HCT116 (cell line): ENCODE data around the gene SLC35A1. TPM values are rescaled to one million over a fixed set of nuclear protein-coding genes. Genes with fewer than 3 reads are reported as not detected.

Experiments
- ATAC-seq: fragments of 200-7000 bp; cut with Tn5 transposase; 2 replicates; pipeline ENCODE4 v1.9.1; 2020; ENCODE audit warnings: mild to moderate bottlenecking, moderate library complexity
- BruUV-seq: library from RNA; stranded (reverse); fragments of 400-500 nt; replicated peaks from 2 replicates; lab custom pipeline; 2021; lab: Mats Ljungman, UMichigan
- CTCF ChIA-PET: fragments of 300-600 bp; sonication (Branson Sonifier 250); formaldehyde crosslinking; loops from one replicate; lab custom pipeline; 2021; ENCODE audit warnings: antibody characterized with exemption; lab: Charles Lee
- POLR2A ChIA-PET: fragments of 300-600, 350-600 bp; sonication (Branson Sonifier 250); formaldehyde crosslinking; loops from one replicate; lab custom pipeline; 2021; ENCODE audit warnings: antibody characterized with exemption; lab: Charles Lee
- RAD21 ChIA-PET, 2 experiments: fragments of 300-600 bp; sonication (Branson Sonifier 250); formaldehyde crosslinking; loops; one replicate each; lab custom pipeline; 2023; ENCODE audit warnings: low total read pairs in 2 of 2; ENCODE audit not compliant: uncharacterized antibody in 2 of 2, unreplicated experiment in 2 of 2, low non-redundant PET in 1 of 2; lab: Charles Lee
- DNase-seq: peaks from one replicate; pipeline ENCODE4 v3.0.0-alpha.2; 2010; ENCODE audit warnings: low read depth, low spot score
- H2AFZ ChIP-seq: fragments of 200-600 bp; shearing (Covaris generic), sonication (generic); 2 replicates; pipeline ENCODE4 v1.6.1; 2017; ENCODE audit warnings: low read depth, mixed run types, mixed read lengths, antibody characterized with exemption, low read length; ENCODE audit not compliant: poor library complexity, severe bottlenecking
- H3K27ac ChIP-seq: 2 replicates; pipeline ENCODE4 v1.5.1; 2012; ENCODE audit warnings: low read depth, low read length
- H3K27me3 ChIP-seq: fragments of 200-600 bp; sonication (generic); 2 replicates; pipeline ENCODE4 v1.6.1; 2016; ENCODE audit warnings: mixed run types, low read length, mixed read lengths; ENCODE audit not compliant: insufficient read depth
- H3K36me3 ChIP-seq, 2 experiments: fragments of 200-500 bp in 1 of 2; fragments of 200-600 bp in 1 of 2; sonication (Bioruptor generic) in 1 of 2; sonication (generic) in 1 of 2; 2 replicates each; pipeline versions ENCODE4 v1.5.1 to v1.6.1; 2014 to 2016; ENCODE audit warnings: low read length in 2 of 2, inconsistent platforms in 1 of 2, mixed read lengths in 1 of 2, mixed run types in 1 of 2; ENCODE audit not compliant: insufficient read depth in 2 of 2, control insufficient read depth in 1 of 2
- H3K4me1 ChIP-seq, 2 experiments: fragments of 200-600 bp in 1 of 2; sonication (generic) in 1 of 2; 2 replicates each; pipeline versions ENCODE4 v1.5.1 to v1.6.1; 2012 to 2017; ENCODE audit warnings: low read length in 2 of 2, inconsistent platforms in 1 of 2, mild to moderate bottlenecking in 1 of 2, mixed read lengths in 1 of 2, mixed run types in 1 of 2, moderate library complexity in 1 of 2; ENCODE audit not compliant: insufficient read depth in 2 of 2, control insufficient read depth in 1 of 2
- H3K4me2 ChIP-seq: fragments of 200-600 bp; sonication (generic); 2 replicates; pipeline ENCODE4 v1.6.1; 2017; ENCODE audit warnings: mixed run types, low read length, mixed read lengths
- H3K4me3 ChIP-seq, 2 experiments: fragments of 200-600 bp in 1 of 2; sonication (generic) in 1 of 2; replicated peaks in 1 of 2; 2 replicates each; pipeline ENCODE4 v1.5.1; 2011 to 2016; ENCODE audit warnings: low read length in 2 of 2, control low read depth in 1 of 2, low read depth in 1 of 2, mild to moderate bottlenecking in 1 of 2, mixed read lengths in 1 of 2, mixed run types in 1 of 2
- H3K79me2 ChIP-seq: fragments of 200-600 bp; sonication (generic); 2 replicates; pipeline ENCODE4 v1.6.1; 2017; ENCODE audit warnings: mild to moderate bottlenecking, mixed run types, low read length, moderate library complexity, mixed read lengths; ENCODE audit not compliant: insufficient read depth
- H3K9ac ChIP-seq: fragments of 200-600 bp; sonication (generic); 2 replicates; pipeline ENCODE4 v1.6.1; 2016; ENCODE audit warnings: low read length, mixed read lengths
- H3K9me2 ChIP-seq: fragments of 200-600 bp; sonication (generic), shearing (Covaris generic); 2 replicates; pipeline ENCODE4 v1.6.1; 2017; ENCODE audit warnings: mixed run types, mild to moderate bottlenecking, moderate library complexity; ENCODE audit not compliant: insufficient read depth
- H3K9me3 ChIP-seq, 2 experiments: fragments of 200-500 bp in 1 of 2; fragments of 200-600 bp in 1 of 2; sonication (Bioruptor generic) in 1 of 2; sonication (generic) in 1 of 2; 2 replicates each; pipeline ENCODE4 v1.6.1; 2014 to 2017; ENCODE audit warnings: low read length in 2 of 2, mixed read lengths in 2 of 2, inconsistent platforms in 1 of 2, low read depth in 1 of 2, mild to moderate bottlenecking in 1 of 2, mixed run types in 1 of 2, moderate library complexity in 1 of 2; ENCODE audit not compliant: control insufficient read depth in 1 of 2, insufficient read depth in 1 of 2
- H4K20me1 ChIP-seq: fragments of 200-600 bp; sonication (generic), shearing (Covaris generic); 2 replicates; pipeline ENCODE4 v1.6.1; 2017; ENCODE audit warnings: mixed run types, mild to moderate bottlenecking, moderate library complexity; ENCODE audit not compliant: insufficient read depth
- CBX3 ChIP-seq: IDR thresholded peaks from 2 replicates; pipeline ENCODE4 v1.6.1; 2012; ENCODE audit warnings: low read depth
- EZH2phosphoT487 ChIP-seq: fragments of 200-600 bp; IDR thresholded peaks from 2 replicates; pipeline ENCODE4 v1.6.1; 2018; ENCODE audit warnings: antibody characterized with exemption, borderline replicate concordance
- FOSL1 ChIP-seq: IDR thresholded peaks from 2 replicates; pipeline ENCODE4 v1.6.1; 2012; ENCODE audit warnings: low read depth
- JUND ChIP-seq: IDR thresholded peaks from 2 replicates; pipeline ENCODE4 v1.6.1; 2012
- MAX ChIP-seq: IDR thresholded peaks from 2 replicates; pipeline ENCODE4 v1.6.1; 2012
- POLR2A ChIP-seq: IDR thresholded peaks from 2 replicates; pipeline ENCODE4 v1.7.0; 2011; ENCODE audit warnings: borderline replicate concordance; ENCODE audit not compliant: insufficient read depth, insufficient read length; ENCODE audit errors: extremely low read depth
- POLR2AphosphoS5 ChIP-seq: IDR thresholded peaks from 2 replicates; pipeline ENCODE4 v1.6.1; 2011; ENCODE audit warnings: mild to moderate bottlenecking, low read depth, low read length, moderate library complexity
- RAD21 ChIP-seq: IDR thresholded peaks from 2 replicates; pipeline ENCODE4 v1.6.1; 2012; ENCODE audit warnings: low read depth, mild to moderate bottlenecking
- SP1 ChIP-seq: IDR thresholded peaks from 2 replicates; pipeline ENCODE4 v1.6.1; 2012; ENCODE audit warnings: low read depth
- SRF ChIP-seq: IDR thresholded peaks from 2 replicates; pipeline ENCODE4 v1.6.1; 2012; ENCODE audit warnings: low read depth
- TCF7L2 ChIP-seq: IDR thresholded peaks from 2 replicates; pipeline ENCODE4 v1.7.0; 2011; ENCODE audit warnings: borderline replicate concordance, inconsistent platforms; ENCODE audit not compliant: insufficient read depth, insufficient read length; ENCODE audit errors: extremely low read depth
- YY1 ChIP-seq: IDR thresholded peaks from 2 replicates; pipeline ENCODE4 v1.6.1; 2011; ENCODE audit warnings: low read length, low read depth, moderate library complexity, mild to moderate bottlenecking; ENCODE audit not compliant: insufficient replicate concordance; ENCODE audit errors: extremely low read depth
- ZBTB33 ChIP-seq: IDR thresholded peaks from 2 replicates; pipeline ENCODE4 v1.6.1; 2011; ENCODE audit warnings: mild to moderate bottlenecking, low read length, moderate library complexity; ENCODE audit not compliant: insufficient replicate concordance; ENCODE audit errors: extremely low read depth
- ZFX ChIP-seq: fragments of 450-650 bp; IDR thresholded peaks from 2 replicates; pipeline ENCODE4 v1.6.1; 2017
- ZNF274 ChIP-seq: fragments of 200-500 bp; sonication (Bioruptor generic); IDR thresholded peaks from 2 replicates; pipeline ENCODE4 v1.6.1; 2014; ENCODE audit warnings: mild to moderate bottlenecking, low read depth, low read length, inconsistent platforms
- intact Hi-C: fragments of 100-400 bp; cut with micrococcal nuclease; formaldehyde crosslinking; loops from 2 replicates; pipeline ENCODE4 v1.10.0; 2022
- total RNA-seq: library from RNA; stranded (reverse); gene quantifications from one replicate; pipeline ENCODE4 v1.2.1, GENCODE V29; 2021; ENCODE audit not compliant: unreplicated experiment
- TF ChIP-seq, protein P1 (sequence below): IDR thresholded peaks from 2 replicates; pipeline ENCODE4 v1.6.1; 2012; ENCODE audit warnings: low read depth

The SLC35A1 gene
- total RNA-seq, 1 experiment from 2014 or later, result 29.1 TPM

GRCh38 chr6:87430499-87430898 lies 42.3 kb upstream of the SLC35A1 start:
- Histone ChIP-seq H3K9me3 (no peaks in the 10 kb centered on the region), H3K27ac (no peak overlapping the region), H3K36me3 (no peaks in the 10 kb centered on the region), H3K4me2 (no peak overlapping the region), H2AFZ (no peak overlapping the region), H3K4me1 (no peaks in the 10 kb centered on the region), H3K79me2 (no peaks in the 10 kb centered on the region), H3K9ac (no peak overlapping the region), H3K4me3 (no peak overlapping the region), H3K27me3 (no peaks in the 10 kb centered on the region), H3K9me2 (no peaks in the 10 kb centered on the region), H4K20me1 (no peaks in the 10 kb centered on the region)
- ChIA-PET CTCF (no interaction called here), POLR2A (no interaction called here), RAD21 (no interaction called here)
- no TSS peak for BruUV-seq
- no peak for DNase-seq
- intact Hi-C loops, result no loop called here
- no peak for ATAC-seq
- TF ChIP-seq ZFX (no peak), TCF7L2 (no peak)

- Histone ChIP-seq H3K4me1 (no peaks in the 10 kb centered on the region), H4K20me1 (no peaks in the 10 kb centered on the region), H3K4me3 (no peak overlapping the region), H3K9me3 (no peaks in the 10 kb centered on the region), H3K36me3 (no peaks in the 10 kb centered on the region), H3K27ac (no peak overlapping the region), H3K9ac (no peak overlapping the region), H3K9me2 (no peaks in the 10 kb centered on the region), H2AFZ (no peak overlapping the region), H3K27me3 (no peaks in the 10 kb centered on the region), H3K4me2 (no peak overlapping the region), H3K79me2 (no peaks in the 10 kb centered on the region)
- BruUV-seq, result no TSS peak
- no peak for DNase-seq
- ATAC-seq, result no peak
- RAD21 ChIA-PET, result no interaction called here
- CTCF ChIA-PET, result no interaction called here
- TF ChIP-seq SRF (no peak), ZBTB33 (no peak), ZFX (no peak), POLR2AphosphoS5 (no peak), POLR2A (no peak), CBX3 (no peak), YY1 (no peak), SP1 (no peak), JUND (no peak), RAD21 (no peak), FOSL1 (no peak), EZH2phosphoT487 (no peak), ZNF274 (no peak), MAX (no peak)
- TF ChIP-seq, protein P1, sequence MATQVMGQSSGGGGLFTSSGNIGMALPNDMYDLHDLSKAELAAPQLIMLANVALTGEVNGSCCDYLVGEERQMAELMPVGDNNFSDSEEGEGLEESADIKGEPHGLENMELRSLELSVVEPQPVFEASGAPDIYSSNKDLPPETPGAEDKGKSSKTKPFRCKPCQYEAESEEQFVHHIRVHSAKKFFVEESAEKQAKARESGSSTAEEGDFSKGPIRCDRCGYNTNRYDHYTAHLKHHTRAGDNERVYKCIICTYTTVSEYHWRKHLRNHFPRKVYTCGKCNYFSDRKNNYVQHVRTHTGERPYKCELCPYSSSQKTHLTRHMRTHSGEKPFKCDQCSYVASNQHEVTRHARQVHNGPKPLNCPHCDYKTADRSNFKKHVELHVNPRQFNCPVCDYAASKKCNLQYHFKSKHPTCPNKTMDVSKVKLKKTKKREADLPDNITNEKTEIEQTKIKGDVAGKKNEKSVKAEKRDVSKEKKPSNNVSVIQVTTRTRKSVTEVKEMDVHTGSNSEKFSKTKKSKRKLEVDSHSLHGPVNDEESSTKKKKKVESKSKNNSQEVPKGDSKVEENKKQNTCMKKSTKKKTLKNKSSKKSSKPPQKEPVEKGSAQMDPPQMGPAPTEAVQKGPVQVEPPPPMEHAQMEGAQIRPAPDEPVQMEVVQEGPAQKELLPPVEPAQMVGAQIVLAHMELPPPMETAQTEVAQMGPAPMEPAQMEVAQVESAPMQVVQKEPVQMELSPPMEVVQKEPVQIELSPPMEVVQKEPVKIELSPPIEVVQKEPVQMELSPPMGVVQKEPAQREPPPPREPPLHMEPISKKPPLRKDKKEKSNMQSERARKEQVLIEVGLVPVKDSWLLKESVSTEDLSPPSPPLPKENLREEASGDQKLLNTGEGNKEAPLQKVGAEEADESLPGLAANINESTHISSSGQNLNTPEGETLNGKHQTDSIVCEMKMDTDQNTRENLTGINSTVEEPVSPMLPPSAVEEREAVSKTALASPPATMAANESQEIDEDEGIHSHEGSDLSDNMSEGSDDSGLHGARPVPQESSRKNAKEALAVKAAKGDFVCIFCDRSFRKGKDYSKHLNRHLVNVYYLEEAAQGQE, result no peak
- POLR2A ChIA-PET, result no interaction called here
- intact Hi-C loops, result no loop called here
Observed at GRCh38 chr6:87431263-87431662, 41.5 kb upstream of the SLC35A1 start.
